OCI-LY3 (cell line): Measurements from ENCODE around the gene TBC1D1.

Source experiments
- H2AFZ ChIP-seq: fragments of 200-600, 300-600 bp; shearing (Covaris generic); 2 replicates; pipeline ENCODE4 v1.6.0; 2014; ENCODE audit warnings: antibody characterized with exemption, low read depth, low read length
- H3K27ac ChIP-seq: fragments of 200-600, 300-600 bp; sonication (generic); 2 replicates; pipeline ENCODE4 v1.5.1; 2014; ENCODE audit warnings: mild to moderate bottlenecking, low read length, moderate library complexity, mixed read lengths
- H3K27me3 ChIP-seq: fragments of 200-600, 300-600 bp; sonication (generic); 2 replicates; pipeline ENCODE4 v1.6.1; 2014; ENCODE audit warnings: low read depth, low read length, mixed read lengths
- H3K36me3 ChIP-seq: fragments of 200-600, 300-600 bp; sonication (generic); replicated peaks from 2 replicates; pipeline ENCODE3; 2014; ENCODE audit warnings: low read depth, low read length, mixed read lengths
- H3K4me1 ChIP-seq: fragments of 300-600, 200-600 bp; sonication (generic); 2 replicates; pipeline ENCODE4 v1.6.1; 2014; ENCODE audit warnings: low read length, mixed read lengths
- H3K4me2 ChIP-seq: fragments of 200-600, 300-600 bp; sonication (generic); 2 replicates; pipeline ENCODE4 v1.6.1; 2014; ENCODE audit warnings: low read length, mixed read lengths
- H3K4me3 ChIP-seq: fragments of 300-600, 200-600 bp; sonication (generic); 2 replicates; pipeline ENCODE4 v1.5.1; 2014; ENCODE audit warnings: antibody characterized with exemption, mild to moderate bottlenecking, low read length, moderate library complexity
- H3K79me2 ChIP-seq: fragments of 300-600, 200-600 bp; shearing (Covaris generic); 2 replicates; pipeline ENCODE4 v1.6.1; 2014; ENCODE audit warnings: mild to moderate bottlenecking, low read length, mixed read lengths
- H3K9ac ChIP-seq: fragments of 300-600, 200-600 bp; shearing (Covaris generic); 2 replicates; pipeline ENCODE4 v1.6.0; 2014; ENCODE audit warnings: mild to moderate bottlenecking, low read length, moderate library complexity
- H3K9me3 ChIP-seq: fragments of 200-600, 300-600 bp; shearing (Covaris generic); 2 replicates; pipeline ENCODE4 v1.6.1; 2014; ENCODE audit warnings: low read length, mixed read lengths; ENCODE audit not compliant: insufficient read depth
- H4K20me1 ChIP-seq: fragments of 200-600, 300-600 bp; sonication (generic); 2 replicates; pipeline ENCODE4 v1.6.1; 2016; ENCODE audit warnings: low read length, mixed read lengths; ENCODE audit not compliant: insufficient read depth
- EZH2phosphoT487 ChIP-seq: fragments of 200-600 bp; shearing (Covaris generic); IDR thresholded peaks from 2 replicates; pipeline ENCODE4 v1.6.1; 2018; ENCODE audit warnings: antibody characterized with exemption, mixed run types, low read depth
- TF ChIP-seq, protein P1 (sequence below): fragments of 200-600, 300-600 bp; sonication (generic); IDR thresholded peaks from 2 replicates; pipeline ENCODE4 v1.5.1; 2014; ENCODE audit warnings: antibody characterized with exemption, low read length, low read depth

TBC1D1 gene

DNA sequence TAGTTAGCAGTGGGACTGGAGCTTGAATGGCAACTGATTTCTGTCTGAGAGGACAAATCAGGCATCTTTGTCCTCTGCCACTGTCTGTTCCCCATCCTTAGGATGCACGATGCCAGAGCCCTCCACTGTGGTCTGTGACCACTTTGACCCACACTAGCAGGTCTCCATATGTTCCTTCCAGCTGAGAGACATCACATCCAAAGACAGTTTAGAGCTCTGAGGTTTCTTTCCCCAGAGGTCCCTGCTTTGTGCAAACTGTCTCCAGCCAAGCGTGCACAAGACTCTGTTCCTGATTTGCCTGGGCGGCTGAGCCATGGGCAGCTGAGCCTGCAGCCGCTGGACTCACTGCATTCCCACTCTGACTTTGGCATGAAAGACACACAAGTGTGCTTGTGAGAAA, 167.3 kb downstream of the TBC1D1 start:
- no peak overlapping the region for H3K27ac ChIP-seq
- no peak overlapping the region for H2AFZ ChIP-seq
- H3K9ac ChIP-seq = no peak overlapping the region
- no peak overlapping the region for H3K4me2 ChIP-seq
- H4K20me1 ChIP-seq = peaks cover 5% of the 10 kb centered on the region; the same call in 1 of the 2 replicates
- no peak for TF ChIP-seq EZH2phosphoT487
- TF ChIP-seq, protein P1, sequence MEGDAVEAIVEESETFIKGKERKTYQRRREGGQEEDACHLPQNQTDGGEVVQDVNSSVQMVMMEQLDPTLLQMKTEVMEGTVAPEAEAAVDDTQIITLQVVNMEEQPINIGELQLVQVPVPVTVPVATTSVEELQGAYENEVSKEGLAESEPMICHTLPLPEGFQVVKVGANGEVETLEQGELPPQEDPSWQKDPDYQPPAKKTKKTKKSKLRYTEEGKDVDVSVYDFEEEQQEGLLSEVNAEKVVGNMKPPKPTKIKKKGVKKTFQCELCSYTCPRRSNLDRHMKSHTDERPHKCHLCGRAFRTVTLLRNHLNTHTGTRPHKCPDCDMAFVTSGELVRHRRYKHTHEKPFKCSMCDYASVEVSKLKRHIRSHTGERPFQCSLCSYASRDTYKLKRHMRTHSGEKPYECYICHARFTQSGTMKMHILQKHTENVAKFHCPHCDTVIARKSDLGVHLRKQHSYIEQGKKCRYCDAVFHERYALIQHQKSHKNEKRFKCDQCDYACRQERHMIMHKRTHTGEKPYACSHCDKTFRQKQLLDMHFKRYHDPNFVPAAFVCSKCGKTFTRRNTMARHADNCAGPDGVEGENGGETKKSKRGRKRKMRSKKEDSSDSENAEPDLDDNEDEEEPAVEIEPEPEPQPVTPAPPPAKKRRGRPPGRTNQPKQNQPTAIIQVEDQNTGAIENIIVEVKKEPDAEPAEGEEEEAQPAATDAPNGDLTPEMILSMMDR = no peak
- no peaks in the 10 kb centered on the region for H3K27me3 ChIP-seq
- H3K36me3 ChIP-seq = peaks cover 3% of the 10 kb centered on the region
- no peaks in the 10 kb centered on the region for H3K9me3 ChIP-seq
- no peaks in the 10 kb centered on the region for H3K4me1 ChIP-seq
- no peaks in the 10 kb centered on the region for H3K79me2 ChIP-seq
- no peak overlapping the region for H3K4me3 ChIP-seq

DNA sequence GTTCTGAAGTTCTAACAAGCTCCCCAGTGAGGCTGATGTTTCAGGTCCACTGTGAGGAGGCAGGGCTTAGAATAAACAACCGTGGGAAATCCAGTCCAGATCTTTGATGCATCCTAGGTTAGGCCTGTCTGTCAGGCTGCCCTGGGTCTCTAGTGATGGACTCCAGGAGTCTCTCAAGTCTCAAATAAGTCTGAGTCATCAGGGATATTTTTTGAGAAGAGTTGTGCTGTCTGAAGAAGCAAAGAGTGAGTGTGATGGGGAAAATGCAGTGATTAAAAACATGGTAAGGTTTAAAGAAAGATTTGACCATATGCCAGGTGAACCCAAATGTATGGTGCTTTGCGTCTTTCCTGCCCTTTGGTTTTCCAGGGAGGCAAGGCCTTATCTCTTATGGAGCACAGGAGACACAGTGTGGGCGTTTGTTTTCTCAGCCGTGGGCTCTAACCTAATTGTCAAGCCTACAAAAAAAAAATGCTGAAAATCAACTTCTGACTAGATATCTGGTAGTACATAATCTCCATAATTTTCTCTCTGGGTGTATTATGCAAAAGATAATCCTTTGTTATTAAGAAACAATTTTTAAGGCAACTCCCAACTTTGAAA, 170.0 kb downstream of the TBC1D1 start:
- Histone ChIP-seq H2AFZ (no peak overlapping the region), H3K4me2 (no peak overlapping the region), H3K9me3 (no peaks in the 10 kb centered on the region), H3K36me3 (no peaks in the 10 kb centered on the region), H3K27ac (no peak overlapping the region), H3K9ac (no peak overlapping the region), H3K27me3 (no peaks in the 10 kb centered on the region), H4K20me1 (peaks cover 5% of the 10 kb centered on the region; the same call in 1 of the 2 replicates), H3K4me3 (no peak overlapping the region), H3K4me1 (no peaks in the 10 kb centered on the region), H3K79me2 (no peaks in the 10 kb centered on the region)
- TF ChIP-seq, protein P1 = no peak
- TF ChIP-seq EZH2phosphoT487 = no peak

DNA sequence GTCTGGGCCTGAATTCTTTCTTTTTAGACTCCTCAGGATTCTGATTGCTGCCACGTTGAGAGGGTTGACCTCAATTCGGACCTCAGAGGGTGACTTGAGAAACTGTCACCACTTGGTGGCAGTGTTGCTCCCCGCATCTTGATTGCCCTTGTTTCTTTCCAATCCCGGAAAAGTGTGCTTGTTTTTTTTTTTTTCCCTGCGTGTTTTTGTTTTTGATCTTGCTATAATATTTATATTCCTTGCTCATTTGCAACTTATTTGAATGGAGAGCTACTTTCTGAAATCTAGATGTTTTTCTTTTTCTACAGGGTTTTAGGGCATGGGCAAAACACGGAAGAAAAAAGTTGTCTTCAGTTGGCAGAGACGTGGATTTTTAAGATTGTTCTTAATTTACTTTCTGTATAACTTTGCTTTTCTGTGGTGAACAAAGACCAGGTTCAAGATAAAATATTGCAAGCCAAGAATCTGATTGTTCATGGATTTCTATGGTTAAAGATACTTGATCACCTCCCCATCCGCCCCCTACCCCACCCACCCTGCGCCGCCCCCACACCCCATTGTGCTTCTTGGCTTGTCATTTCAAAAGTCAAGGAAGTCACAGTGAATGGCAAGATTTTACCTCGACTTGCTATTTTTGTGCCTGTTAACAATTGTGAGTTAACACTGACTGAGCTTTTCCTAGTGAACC, 171.3 kb downstream of the TBC1D1 start:
- H3K27me3 ChIP-seq = no peaks in the 10 kb centered on the region
- peaks cover 1% of the 10 kb centered on the region for H3K4me1 ChIP-seq
- no peak overlapping the region for H2AFZ ChIP-seq
- no peaks in the 10 kb centered on the region for H3K36me3 ChIP-seq
- H4K20me1 ChIP-seq = peaks cover 5% of the 10 kb centered on the region; the same call in 1 of the 2 replicates
- H3K79me2 ChIP-seq = no peaks in the 10 kb centered on the region
- H3K9ac ChIP-seq = no peak overlapping the region
- H3K9me3 ChIP-seq = no peaks in the 10 kb centered on the region
- peak overlapping the region; percentile 18; the same call in 1 of the 2 replicates for H3K4me2 ChIP-seq
- H3K27ac ChIP-seq = no peak overlapping the region
- TF ChIP-seq EZH2phosphoT487 = no peak
- TF ChIP-seq, protein P1 = peak; percentile 84
- H3K4me3 ChIP-seq = no peak overlapping the region

DNA sequence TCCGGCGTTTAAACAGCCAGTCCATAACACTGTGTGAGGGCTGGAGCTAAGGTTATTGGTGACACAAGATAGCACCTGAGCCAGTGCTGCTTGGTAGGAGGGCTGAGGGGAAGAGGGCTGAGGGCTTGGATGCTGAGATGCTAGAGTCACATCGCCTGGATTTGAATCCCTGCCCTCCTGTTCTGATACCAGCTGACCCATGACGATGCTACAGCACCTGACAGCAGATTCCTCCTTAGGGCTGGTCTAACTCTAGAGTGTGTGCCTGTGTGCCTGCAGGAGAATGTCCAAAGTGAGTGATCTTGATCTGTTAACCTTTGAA, 171.9 kb downstream of the TBC1D1 start:
- Histone ChIP-seq H3K27me3 (no peaks in the 10 kb centered on the region), H3K9me3 (no peaks in the 10 kb centered on the region), H3K79me2 (no peaks in the 10 kb centered on the region), H3K27ac (no peak overlapping the region), H3K36me3 (no peaks in the 10 kb centered on the region), H3K9ac (no peak overlapping the region), H3K4me2 (no peak overlapping the region), H2AFZ (no peak overlapping the region), H4K20me1 (peaks cover 5% of the 10 kb centered on the region; the same call in 1 of the 2 replicates), H3K4me1 (peaks cover 5% of the 10 kb centered on the region), H3K4me3 (no peak overlapping the region)
- no peak for TF ChIP-seq EZH2phosphoT487
- TF ChIP-seq, protein P1 = no peak
